CD8-positive, alpha-beta memory T cell (primary cell): ENCODE measurements around the gene FILIP1. TPM values are rescaled to one million over a fixed set of nuclear protein-coding genes. Genes with fewer than 3 reads are reported as not detected.

ENCODE experiments used
- CTCF ChIA-PET: fragments of 350-600 bp; sonication (Branson Sonifier 250); formaldehyde crosslinking; loops from one replicate; lab custom pipeline; 2021; ENCODE audit warnings: antibody characterized with exemption; lab: Charles Lee
- POLR2A ChIA-PET: fragments of 350-600 bp; sonication (Branson Sonifier 250); formaldehyde crosslinking; loops from one replicate; lab custom pipeline; 2021; ENCODE audit warnings: antibody characterized with exemption; lab: Charles Lee
- DNase-seq, 5 donors: peaks; one replicate each; pipeline versions ENCODE4 v3.0.0 to v3.0.0-alpha.2; 2020 to 2022; ENCODE audit warnings: mixed read lengths in 1 of 5
- H3K27ac ChIP-seq: one replicate; pipeline ENCODE4 v1.7.0; 2013; ENCODE audit warnings: low read depth, mild to moderate bottlenecking, low read length, moderate library complexity
- H3K27me3 ChIP-seq: 2 replicates; pipeline ENCODE4 v1.7.0; 2013; ENCODE audit warnings: low read length, mild to moderate bottlenecking; ENCODE audit not compliant: insufficient read depth, poor library complexity, severe bottlenecking
- H3K36me3 ChIP-seq: 2 replicates; pipeline ENCODE4 v1.7.0; 2013; ENCODE audit warnings: mild to moderate bottlenecking, low read length, moderate library complexity; ENCODE audit not compliant: insufficient read depth
- H3K4me1 ChIP-seq: 2 replicates; pipeline ENCODE4 v1.7.0; 2013; ENCODE audit warnings: mild to moderate bottlenecking, low read length, moderate library complexity; ENCODE audit not compliant: insufficient read depth
- H3K4me3 ChIP-seq: 2 replicates; pipeline ENCODE4 v1.7.0; 2013; ENCODE audit warnings: mild to moderate bottlenecking, low read length
- H3K9me3 ChIP-seq: 2 replicates; pipeline ENCODE4 v1.7.0; 2013; ENCODE audit warnings: mild to moderate bottlenecking, low read length
- H3K27ac Mint-ChIP-seq, 8 donors: one replicate each; pipeline ENCODE4 v1.8.0; 2020 to 2021; ENCODE audit warnings: mixed read lengths in 8 of 8, mild to moderate bottlenecking in 6 of 8, inconsistent platforms in 3 of 8, moderate library complexity in 3 of 8
- H3K27me3 Mint-ChIP-seq, 2 donors: one replicate each; pipeline ENCODE4 v1.8.0; 2020 to 2021; ENCODE audit warnings: mixed read lengths in 2 of 2, mild to moderate bottlenecking in 1 of 2, moderate library complexity in 1 of 2
- H3K36me3 Mint-ChIP-seq, 3 donors: one replicate each; pipeline ENCODE4 v1.8.0; 2020 to 2021; ENCODE audit warnings: mixed read lengths in 3 of 3, inconsistent platforms in 1 of 3, mild to moderate bottlenecking in 1 of 3
- H3K4me1 Mint-ChIP-seq, 3 donors: one replicate each; pipeline ENCODE4 v1.8.0; 2020 to 2021; ENCODE audit warnings: mixed read lengths in 3 of 3, inconsistent platforms in 1 of 3, mild to moderate bottlenecking in 1 of 3
- H3K4me3 Mint-ChIP-seq, 7 donors: one replicate each; pipeline ENCODE4 v1.8.0; 2020 to 2021; ENCODE audit warnings: mixed read lengths in 7 of 7, mild to moderate bottlenecking in 6 of 7, moderate library complexity in 4 of 7, inconsistent platforms in 2 of 7
- H3K9me3 Mint-ChIP-seq, 5 donors: one replicate each; pipeline ENCODE4 v1.8.0; 2020 to 2022; ENCODE audit warnings: mixed read lengths in 5 of 5, mild to moderate bottlenecking in 3 of 5, moderate library complexity in 2 of 5, inconsistent platforms in 1 of 5
- polyA plus RNA-seq: library from polyadenylated mRNA; unstranded; fragments of 300-500 nt; fragmentation: Illumina TruSeq; gene quantifications from one replicate; pipeline ENCODE4 v1.2.3, GENCODE V29; 2021
- total RNA-seq, 2 experiments: library from RNA; stranded (reverse); gene quantifications; one replicate each; pipeline ENCODE4 v1.2.3, GENCODE V29; 2021

The FILIP1 gene
- total and polyA plus RNA-seq, 3 experiments from 2014 or later, result not detected

DNA sequence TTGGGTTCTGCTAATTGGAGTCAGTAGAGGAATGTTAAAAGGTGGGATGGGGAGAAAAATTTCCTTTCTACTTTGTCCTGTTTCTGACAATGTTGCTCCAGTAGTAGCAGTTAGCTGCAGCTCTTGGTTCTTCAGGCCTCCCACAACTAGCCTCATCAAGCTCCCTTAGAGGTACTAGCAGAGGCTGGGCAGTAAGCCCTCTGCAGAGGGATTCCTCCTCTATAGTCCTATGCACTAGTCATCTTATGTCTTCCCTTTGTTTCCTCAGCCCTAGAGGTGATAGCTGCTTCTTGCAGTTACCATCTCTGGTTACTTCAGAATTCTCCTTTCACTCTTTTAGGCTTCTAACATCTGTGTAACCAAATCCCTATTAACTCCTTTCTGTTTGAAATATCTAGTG lies 99.8 kb downstream of the FILIP1 start:
- CTCF ChIA-PET, result no interaction called here
- POLR2A ChIA-PET, result no interaction called here
- Histone ChIP-seq H3K36me3 (no peaks in the 10 kb centered on the region), H3K9me3 (no peaks in the 10 kb centered on the region), H3K27ac (no peak overlapping the region), H3K27me3 (no peaks in the 10 kb centered on the region), H3K4me1 (no peaks in the 10 kb centered on the region), H3K4me3 (no peak overlapping the region)
- Mint-ChIP-seq H3K27me3 (peaks cover 3 to 19% of the 10 kb centered on the region in 2 donors), H3K4me1 (no peaks in the 10 kb centered on the region), H3K9me3 (peaks cover 0 to under 1% (median 0%) of the 10 kb centered on the region in 5 donors), H3K36me3 (no peaks in the 10 kb centered on the region), H3K4me3 (no peak overlapping the region), H3K27ac (no peak overlapping the region)
- DNase-seq, result no peak

DNA sequence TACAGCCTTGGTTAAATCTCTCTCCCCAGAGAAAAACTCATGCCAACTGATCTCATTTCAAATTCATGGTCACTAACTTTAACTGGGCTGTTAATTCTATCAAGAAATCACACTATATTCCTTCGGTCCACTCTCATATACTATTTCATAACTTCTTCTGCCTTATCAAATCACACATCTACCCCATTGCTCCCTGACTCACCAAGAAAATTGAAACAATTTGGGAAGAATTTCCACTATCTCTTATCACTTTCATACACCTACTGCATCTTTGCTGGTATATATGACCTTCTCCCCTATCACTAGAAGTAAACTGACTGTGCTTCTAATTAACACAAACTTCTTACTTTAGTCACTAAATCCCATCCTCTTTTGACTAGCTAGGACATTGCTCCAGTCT lies 102.3 kb downstream of the FILIP1 start:
- H3K4me3 Mint-ChIP-seq, result no peak overlapping the region
- no peak for DNase-seq
- H3K36me3 ChIP-seq, result no peaks in the 10 kb centered on the region
- no peak overlapping the region for H3K27ac ChIP-seq
- H3K4me1 Mint-ChIP-seq, result no peaks in the 10 kb centered on the region
- no peak overlapping the region for H3K27ac Mint-ChIP-seq
- H3K27me3 Mint-ChIP-seq, result peaks cover 9 to 23% of the 10 kb centered on the region in 2 donors
- H3K4me1 ChIP-seq, result no peaks in the 10 kb centered on the region
- no peaks in the 10 kb centered on the region for H3K27me3 ChIP-seq
- no peak overlapping the region for H3K4me3 ChIP-seq
- peaks cover 0 to 4% (median 0%) of the 10 kb centered on the region in 5 donors for H3K9me3 Mint-ChIP-seq
- CTCF ChIA-PET, result no interaction called here
- no peaks in the 10 kb centered on the region for H3K9me3 ChIP-seq
- POLR2A ChIA-PET, result no interaction called here
- no peaks in the 10 kb centered on the region for H3K36me3 Mint-ChIP-seq

DNA sequence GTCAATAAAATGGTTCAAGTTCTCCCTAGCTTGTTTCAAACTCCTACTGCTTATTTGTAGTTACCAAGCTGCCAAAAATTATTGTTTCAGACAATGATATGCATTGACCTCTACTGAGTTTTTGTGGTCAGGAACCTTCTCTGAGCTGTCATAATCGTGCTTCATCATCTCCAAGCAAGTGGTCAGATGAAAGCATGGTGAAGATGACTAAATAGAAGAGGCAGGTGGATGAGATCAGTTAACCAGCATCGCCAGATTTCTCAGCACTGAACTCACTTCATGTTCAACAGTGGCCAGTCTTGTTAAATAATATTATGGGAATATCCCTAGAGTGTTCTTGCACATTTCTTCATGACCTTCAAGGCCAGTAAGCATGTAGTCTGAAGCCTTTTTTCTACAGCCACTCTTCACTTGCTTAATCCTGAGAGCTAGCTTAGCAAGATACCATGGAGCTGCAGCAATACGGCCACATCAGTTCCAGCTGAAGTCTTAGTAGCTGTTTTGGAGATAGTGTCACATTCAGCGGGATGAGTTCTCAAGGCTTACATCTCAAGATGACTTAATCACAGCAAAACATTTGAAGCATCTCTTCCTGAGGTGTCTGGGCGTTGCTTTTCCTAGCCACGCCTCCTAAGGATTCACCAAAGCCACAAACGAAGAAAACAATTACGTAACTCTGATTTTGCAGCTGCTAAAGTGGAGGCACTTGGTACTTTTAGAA lies 107.4 kb downstream of the FILIP1 start:
- Mint-ChIP-seq H3K27ac (no peak overlapping the region), H3K36me3 (no peaks in the 10 kb centered on the region), H3K9me3 (peaks cover 0 to 4% (median 0%) of the 10 kb centered on the region in 5 donors), H3K4me1 (no peaks in the 10 kb centered on the region), H3K27me3 (peaks cover 10 to 20% of the 10 kb centered on the region in 2 donors), H3K4me3 (no peak overlapping the region)
- Histone ChIP-seq H3K4me1 (no peaks in the 10 kb centered on the region), H3K27me3 (no peaks in the 10 kb centered on the region), H3K4me3 (no peak overlapping the region), H3K27ac (no peak overlapping the region), H3K36me3 (no peaks in the 10 kb centered on the region), H3K9me3 (no peaks in the 10 kb centered on the region)
- POLR2A ChIA-PET, result no interaction called here
- DNase-seq, result no peak
- CTCF ChIA-PET, result no interaction called here

DNA sequence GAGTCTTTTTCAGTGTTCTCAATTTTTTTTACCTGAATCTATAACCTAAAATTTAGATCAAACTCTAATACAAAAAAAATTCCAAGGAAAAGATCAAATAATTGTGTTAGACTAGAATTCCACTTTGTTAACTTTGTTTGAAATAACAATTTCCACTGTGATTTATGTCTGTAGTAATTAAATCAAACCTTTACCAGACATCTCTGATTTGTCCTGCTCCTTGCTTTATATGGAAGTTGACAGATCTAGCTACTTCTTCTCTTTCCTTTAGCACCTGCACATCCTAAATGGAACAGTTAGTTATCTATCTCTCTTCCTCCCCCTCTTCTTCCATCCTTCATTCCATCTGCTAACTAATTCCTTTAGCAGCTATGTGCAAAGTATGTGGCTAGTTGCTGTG lies 109.5 kb downstream of the FILIP1 start:
- Histone ChIP-seq H3K27me3 (no peaks in the 10 kb centered on the region), H3K27ac (no peak overlapping the region), H3K36me3 (no peaks in the 10 kb centered on the region), H3K9me3 (no peaks in the 10 kb centered on the region), H3K4me1 (no peaks in the 10 kb centered on the region), H3K4me3 (no peak overlapping the region)
- POLR2A ChIA-PET, result no interaction called here
- CTCF ChIA-PET, result interaction anchor here (0.7 kb wide), 1 partner anchor 27 kb away, joined by 3 read pairs; no protein-coding TSS in a partner anchor
- Mint-ChIP-seq H3K4me3 (no peak overlapping the region), H3K4me1 (no peaks in the 10 kb centered on the region), H3K27me3 (peaks cover 10 to 22% of the 10 kb centered on the region in 2 donors), H3K27ac (no peak overlapping the region), H3K9me3 (peaks cover 0 to 4% (median 0%) of the 10 kb centered on the region in 5 donors), H3K36me3 (no peaks in the 10 kb centered on the region)
- DNase-seq, result no peak

DNA sequence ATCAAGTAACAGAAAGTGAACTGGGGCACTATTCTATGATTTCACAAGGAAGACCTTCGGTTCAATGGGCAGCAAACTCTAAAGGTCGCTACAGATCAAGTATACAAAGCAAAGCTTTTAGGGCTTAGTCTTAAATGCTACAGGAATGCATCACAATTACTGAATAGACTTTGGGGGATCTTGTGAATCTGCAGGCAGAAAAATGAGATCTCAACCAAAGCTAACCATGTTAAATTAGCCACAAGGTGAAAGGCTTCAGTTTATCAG lies 111.0 kb downstream of the FILIP1 start:
- POLR2A ChIA-PET, result no interaction called here
- no peak overlapping the region for H3K4me3 Mint-ChIP-seq

DNA sequence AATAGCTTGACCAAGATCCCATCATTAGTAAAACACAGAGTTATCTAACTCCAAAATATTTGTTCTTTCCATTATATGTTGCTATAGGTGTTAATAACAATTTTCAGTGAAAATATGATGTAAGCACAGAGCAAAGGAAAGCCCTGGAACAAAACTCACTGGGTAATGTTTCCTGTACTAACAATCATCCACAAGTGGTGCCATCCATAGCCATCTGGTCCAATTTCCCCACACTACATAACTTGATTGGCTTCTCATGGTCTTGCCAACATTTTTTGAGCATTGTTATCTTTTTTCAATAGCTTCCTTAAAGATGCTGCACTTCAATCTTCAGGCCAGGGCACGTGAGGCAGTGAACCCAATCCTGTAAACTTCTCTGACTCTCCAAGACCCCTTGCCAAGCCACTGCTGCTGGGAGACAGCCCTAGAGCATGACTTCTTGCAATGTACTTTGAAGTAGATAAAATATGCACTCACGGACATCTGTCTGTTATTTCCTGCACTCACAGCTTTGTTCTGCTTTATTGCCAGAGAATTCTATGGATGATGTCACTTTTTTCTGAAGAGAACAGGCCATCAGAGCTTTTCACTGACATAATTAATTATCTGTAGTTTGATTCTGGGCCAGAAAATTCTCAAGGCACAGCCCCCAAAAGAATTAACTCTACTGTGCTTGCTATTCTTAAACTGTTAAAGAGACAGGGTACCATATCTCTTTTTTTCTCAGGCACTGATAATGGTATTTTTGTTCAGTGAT lies 111.5 kb downstream of the FILIP1 start:
- no peak for DNase-seq
- no peak overlapping the region for H3K27ac ChIP-seq
- H3K27me3 ChIP-seq, result no peaks in the 10 kb centered on the region
- no peak overlapping the region for H3K4me3 ChIP-seq
- H3K36me3 ChIP-seq, result no peaks in the 10 kb centered on the region
- CTCF ChIA-PET, result no interaction called here
- H3K4me1 ChIP-seq, result no peaks in the 10 kb centered on the region
- POLR2A ChIA-PET, result no interaction called here
- Mint-ChIP-seq H3K4me3 (no peak overlapping the region), H3K36me3 (no peaks in the 10 kb centered on the region), H3K4me1 (no peaks in the 10 kb centered on the region), H3K9me3 (no peaks in the 10 kb centered on the region), H3K27me3 (peaks cover 3 to 9% of the 10 kb centered on the region in 2 donors), H3K27ac (no peak overlapping the region)
- H3K9me3 ChIP-seq, result no peaks in the 10 kb centered on the region

More for the DNA sequence above, 111.0 kb downstream of the FILIP1 start:
- Mint-ChIP-seq H3K9me3 (no peaks in the 10 kb centered on the region), H3K36me3 (no peaks in the 10 kb centered on the region), H3K27ac (no peak overlapping the region), H3K27me3 (peaks cover 3 to 14% of the 10 kb centered on the region in 2 donors), H3K4me1 (no peaks in the 10 kb centered on the region)
- Histone ChIP-seq H3K27me3 (no peaks in the 10 kb centered on the region), H3K36me3 (no peaks in the 10 kb centered on the region), H3K4me3 (no peak overlapping the region), H3K4me1 (no peaks in the 10 kb centered on the region), H3K27ac (no peak overlapping the region), H3K9me3 (no peaks in the 10 kb centered on the region)
- no peak for DNase-seq
- CTCF ChIA-PET, result no interaction called here

DNA sequence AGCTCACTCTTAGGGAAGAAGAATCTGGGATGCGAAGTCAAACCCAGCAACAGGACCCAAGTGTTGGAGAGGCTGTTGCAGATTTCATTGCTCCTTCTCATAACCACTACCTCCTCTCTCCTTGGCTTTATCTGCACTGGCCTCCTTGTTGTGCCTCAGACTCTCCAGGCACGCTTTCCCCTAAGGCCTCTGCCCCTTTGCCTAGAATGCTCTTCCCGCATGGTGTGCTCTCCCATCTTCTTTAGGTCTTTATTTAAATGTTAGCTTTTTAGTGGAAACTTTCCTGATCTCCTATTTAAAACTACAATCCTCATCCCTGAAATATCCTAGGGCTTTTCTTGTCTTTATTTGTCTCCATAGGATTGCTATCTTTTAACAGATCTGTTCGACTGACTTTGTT lies 114.1 kb downstream of the FILIP1 start:
- H3K9me3 Mint-ChIP-seq, result no peaks in the 10 kb centered on the region
- ChIA-PET CTCF (no interaction called here), POLR2A (no interaction called here)
- Histone ChIP-seq H3K36me3 (no peaks in the 10 kb centered on the region), H3K4me1 (no peaks in the 10 kb centered on the region), H3K4me3 (no peak overlapping the region), H3K27ac (no peak overlapping the region), H3K27me3 (no peaks in the 10 kb centered on the region), H3K9me3 (no peaks in the 10 kb centered on the region)
- no peak overlapping the region for H3K4me3 Mint-ChIP-seq
- peaks cover 3 to 6% of the 10 kb centered on the region in 2 donors for H3K27me3 Mint-ChIP-seq
- H3K4me1 Mint-ChIP-seq, result no peaks in the 10 kb centered on the region
- DNase-seq, result no peak
- no peak overlapping the region for H3K27ac Mint-ChIP-seq
- no peaks in the 10 kb centered on the region for H3K36me3 Mint-ChIP-seq

DNA sequence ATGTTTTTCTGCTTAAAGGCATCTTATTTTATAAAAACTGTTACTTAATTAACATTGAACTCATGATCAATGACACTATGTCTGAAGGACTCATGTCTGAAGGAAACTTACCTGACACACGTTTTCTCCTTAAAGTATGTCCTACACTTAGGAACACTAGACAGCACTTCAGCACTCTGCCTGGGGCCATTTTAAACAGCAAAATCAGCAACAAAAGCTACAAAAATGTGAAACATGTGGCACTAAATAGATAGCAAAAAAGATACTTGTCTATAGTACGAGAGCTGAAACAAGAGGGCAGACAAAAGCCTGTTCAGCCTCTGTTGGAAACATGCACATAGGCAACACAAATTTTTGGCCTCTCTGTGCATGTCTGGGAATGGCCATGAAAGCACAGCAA lies 115.5 kb downstream of the FILIP1 start:
- Mint-ChIP-seq H3K9me3 (no peaks in the 10 kb centered on the region), H3K4me1 (no peaks in the 10 kb centered on the region), H3K36me3 (no peaks in the 10 kb centered on the region), H3K27me3 (peaks cover 4 to 7% of the 10 kb centered on the region in 2 donors), H3K27ac (no peak overlapping the region), H3K4me3 (no peak overlapping the region)
- H3K36me3 ChIP-seq, result no peaks in the 10 kb centered on the region
- no peaks in the 10 kb centered on the region for H3K27me3 ChIP-seq
- ChIA-PET POLR2A (no interaction called here), CTCF (no interaction called here)
- H3K27ac ChIP-seq, result no peak overlapping the region
- no peak overlapping the region for H3K4me3 ChIP-seq
- no peaks in the 10 kb centered on the region for H3K9me3 ChIP-seq
- no peaks in the 10 kb centered on the region for H3K4me1 ChIP-seq
- DNase-seq, result no peak
